NOMO-1 treated with DMSO at 0.1 percent for 48 hours (cell line): ENCODE measurements around the gene FAM20B.
A peak's percentile ranks its signal among the peaks of the same experiment; 100 is the strongest.
"Not testable (repeated sequence)": the region's sequence is repeated elsewhere in the genome, so short reads cannot be mapped to it uniquely, and the experiment has no call there.

Experiments used
- DNase-seq: peaks from one replicate; lab custom pipeline; 2025; ENCODE audit not compliant: unreplicated experiment; lab: John Stamatoyannopoulos, UW

FAM20B gene

GRCh38 chr1:179023946-179024650 lies 1.6 kb upstream of the FAM20B start:
- DNase-seq = no peak

- DNase-seq = peak; percentile 46
These were observed 500 bp downstream of the FAM20B start for GRCh38 chr1:179025975-179026812.

GRCh38 chr1:179026813-179027669 lies 1.3 kb downstream of the FAM20B start:
- no peak for DNase-seq

GRCh38 chr1:179029321-179029759 lies 3.6 kb downstream of the FAM20B start:
- no peak for DNase-seq

GRCh38 chr1:179030130-179030529 lies 4.4 kb downstream of the FAM20B start:
- DNase-seq = no peak

GRCh38 chr1:179030683-179031082 lies 5.0 kb downstream of the FAM20B start:
- no peak for DNase-seq

GRCh38 chr1:179031284-179031683 lies 5.6 kb downstream of the FAM20B start:
- DNase-seq = no peak

GRCh38 chr1:179031855-179032513 lies 6.3 kb downstream of the FAM20B start:
- no peak for DNase-seq

- peak; percentile 72 for DNase-seq
These were observed 9.0 kb downstream of the FAM20B start for GRCh38 chr1:179034720-179035119.

- no peak for DNase-seq
These were observed 11.3 kb downstream of the FAM20B start for GRCh38 chr1:179036844-179037465.

GRCh38 chr1:179038528-179039281 lies 13.0 kb downstream of the FAM20B start:
- peak; percentile 29 for DNase-seq

- not testable (repeated sequence) for DNase-seq
These were observed 13.9 kb downstream of the FAM20B start for GRCh38 chr1:179039502-179040174.

- not testable (repeated sequence) for DNase-seq
These were observed 14.5 kb downstream of the FAM20B start for GRCh38 chr1:179040175-179040551.

GRCh38 chr1:179042087-179042486 lies 16.4 kb downstream of the FAM20B start:
- DNase-seq = no peak

- DNase-seq = no peak
These were observed 17.0 kb downstream of the FAM20B start for GRCh38 chr1:179042700-179043099.

- DNase-seq = no peak
These were observed 17.6 kb downstream of the FAM20B start for GRCh38 chr1:179043266-179043665.

GRCh38 chr1:179043907-179044306 lies 18.2 kb downstream of the FAM20B start:
- DNase-seq = no peak

GRCh38 chr1:179046808-179047635 lies 21.3 kb downstream of the FAM20B start:
- no peak for DNase-seq
